ENCODE results near the gene GARIN5A.

GRCh38 chr19:50520822-50521465 lies 44.3 kb upstream of the GARIN5A start:
- TF ChIP-seq CTCF (IDR thresholded peaks at IDR 0.05), result no peak
- TF ChIP-seq POLR2A (IDR thresholded peaks at IDR 0.05; ENCODE audit: low read depth), result no peak

All from esophagus muscularis mucosa (tissue), 3 donors.